ENCODE results near the gene HNRNPD.
"Not testable (repeated sequence)": the region's sequence is repeated elsewhere in the genome, so short reads cannot be mapped to it uniquely, and the experiment has no call there.

The HNRNPD gene, protein sequence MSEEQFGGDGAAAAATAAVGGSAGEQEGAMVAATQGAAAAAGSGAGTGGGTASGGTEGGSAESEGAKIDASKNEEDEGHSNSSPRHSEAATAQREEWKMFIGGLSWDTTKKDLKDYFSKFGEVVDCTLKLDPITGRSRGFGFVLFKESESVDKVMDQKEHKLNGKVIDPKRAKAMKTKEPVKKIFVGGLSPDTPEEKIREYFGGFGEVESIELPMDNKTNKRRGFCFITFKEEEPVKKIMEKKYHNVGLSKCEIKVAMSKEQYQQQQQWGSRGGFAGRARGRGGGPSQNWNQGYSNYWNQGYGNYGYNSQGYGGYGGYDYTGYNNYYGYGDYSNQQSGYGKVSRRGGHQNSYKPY

DNA sequence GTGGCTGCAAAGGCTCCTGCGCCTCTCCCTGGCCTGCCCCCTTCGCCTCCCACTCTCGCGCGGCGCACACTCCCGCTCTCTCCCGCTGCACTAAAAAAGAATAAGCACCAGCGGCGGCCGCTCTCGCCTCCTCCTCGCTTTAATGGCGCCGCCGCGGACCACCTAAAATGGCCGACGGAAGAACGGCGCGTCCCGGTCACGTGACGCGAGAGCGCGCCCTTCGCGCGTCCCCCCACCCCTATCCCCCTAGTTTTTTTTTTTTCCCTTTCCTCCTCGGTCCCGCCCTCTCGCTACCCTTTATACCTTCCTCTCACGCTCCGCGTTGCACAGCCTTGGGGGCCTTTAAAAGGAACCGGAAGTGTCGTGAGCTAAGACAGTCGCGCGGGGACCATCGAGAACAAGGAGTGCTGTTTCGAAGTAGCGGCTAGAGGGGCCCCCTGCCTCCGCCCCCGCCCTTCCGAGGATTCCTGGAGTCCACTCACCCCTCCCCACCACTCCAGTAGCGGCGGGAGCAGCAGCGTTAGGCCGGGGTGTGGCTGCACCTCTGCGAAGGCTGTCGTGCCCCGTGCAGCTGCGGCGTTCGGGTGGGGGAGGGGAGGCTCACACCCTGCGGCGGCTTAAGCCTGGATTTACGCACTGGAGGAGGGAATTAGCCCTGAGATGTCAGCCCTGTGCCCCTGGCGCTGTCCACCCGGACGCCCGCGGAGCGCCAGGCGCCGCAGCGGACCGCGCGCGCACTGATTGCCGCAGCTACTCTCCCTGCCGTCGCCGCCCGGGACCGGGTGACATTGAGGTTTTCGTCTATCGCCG is at the start of gene HNRNPD:
HNRNPD (minus strand) TSS at position 176 of the 810 bp plus-strand sequence. CDS start 313 bp downstream, outside the sequence.
- DNase-seq: peak; percentile 99

DNA sequence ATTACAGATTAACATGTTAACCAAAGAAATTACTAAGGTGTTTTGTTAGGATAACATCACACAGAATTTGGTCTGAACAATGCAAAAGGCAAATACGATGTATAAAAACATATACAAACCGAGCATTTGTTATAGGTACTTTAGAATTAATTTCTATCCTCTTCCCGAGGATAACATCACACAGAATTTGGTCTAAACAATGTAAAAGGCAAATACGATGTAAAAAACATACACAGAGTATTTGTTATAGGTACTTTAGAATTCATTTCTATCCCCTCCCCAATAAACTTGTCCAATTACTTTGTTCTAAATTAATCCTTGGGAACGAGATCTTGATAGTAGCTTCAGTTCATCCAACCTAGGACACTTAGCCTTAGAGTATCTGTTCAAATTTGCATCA is 48.8 kb upstream of the HNRNPD start:
- DNase-seq: no peak

DNA sequence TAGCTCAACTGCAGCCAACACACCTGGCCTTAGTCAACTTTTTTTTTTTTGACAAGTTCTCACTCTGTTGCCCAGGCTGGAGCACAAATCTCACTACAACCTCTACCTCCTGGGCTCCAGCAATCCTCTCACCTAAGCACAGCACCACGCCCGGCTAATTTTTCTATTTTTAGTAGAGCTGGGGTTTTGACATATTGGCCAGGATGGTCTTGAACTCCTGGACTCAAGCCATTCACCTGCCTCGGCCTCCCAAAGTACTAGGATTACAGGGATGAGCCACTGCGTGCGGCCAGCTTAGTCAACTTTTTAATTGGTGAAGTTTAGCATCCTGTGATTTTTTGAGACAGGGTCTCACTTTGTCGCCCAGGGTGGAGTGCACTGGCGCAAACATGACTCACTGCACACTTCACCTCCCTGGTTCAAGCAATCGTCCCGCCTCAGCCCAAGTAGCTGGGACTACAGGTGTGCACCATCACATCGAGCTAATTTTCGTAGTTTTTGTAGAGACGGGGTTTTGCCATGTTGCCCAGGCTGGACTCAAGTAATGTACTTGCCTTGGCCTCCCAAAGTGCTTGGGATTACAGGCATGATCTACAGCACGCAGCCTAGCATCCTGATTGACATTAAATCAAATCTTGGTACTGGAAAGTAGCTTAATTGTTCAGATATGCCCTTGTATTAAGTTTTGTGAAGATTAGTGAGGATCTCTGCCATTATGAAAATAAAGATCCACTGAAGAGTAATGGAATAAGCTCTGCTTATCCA is 48.2 kb upstream of the HNRNPD start:
- DNase-seq: no peak

DNA sequence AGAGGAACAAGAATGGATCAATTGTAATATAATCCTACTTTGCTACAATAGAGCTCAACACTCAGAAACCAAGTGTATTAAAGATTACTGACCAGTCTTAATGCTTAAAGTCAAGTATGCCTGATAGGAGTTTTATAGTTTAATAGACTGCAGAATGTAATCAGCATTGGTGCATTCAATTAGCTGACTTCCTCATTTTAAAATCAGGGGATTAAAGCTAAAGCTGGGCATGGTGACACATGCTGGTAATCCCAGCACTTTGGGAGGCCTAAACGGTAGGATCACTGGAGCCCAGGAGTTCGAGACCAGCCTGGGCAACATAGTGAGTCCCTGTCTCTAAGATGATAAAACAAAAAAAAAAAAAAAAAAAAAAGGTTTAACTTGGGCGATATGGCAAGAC is 45.7 kb upstream of the HNRNPD start:
- no peak for DNase-seq

DNA sequence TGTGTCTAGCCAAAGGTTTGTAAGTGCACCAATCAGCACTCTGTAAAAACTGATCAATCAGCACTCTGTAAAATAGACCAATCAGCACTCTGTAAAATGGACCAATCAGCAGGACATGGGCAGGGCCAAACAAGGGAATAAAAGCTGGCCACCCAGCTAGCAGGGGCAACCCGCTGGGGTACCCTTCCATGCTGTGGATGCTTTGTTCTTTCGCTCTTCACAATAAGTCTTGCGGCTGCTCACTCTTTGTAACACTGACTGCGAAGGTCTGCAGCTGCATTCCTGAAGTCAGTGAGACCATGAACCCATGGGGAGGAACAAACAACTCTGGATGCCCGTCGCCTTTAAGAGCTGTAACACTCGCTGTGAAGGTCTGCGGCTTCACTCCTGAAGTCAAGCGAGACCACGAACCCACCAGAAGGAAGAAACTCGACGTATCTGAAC is 42.2 kb upstream of the HNRNPD start:
- no peak for DNase-seq

DNA sequence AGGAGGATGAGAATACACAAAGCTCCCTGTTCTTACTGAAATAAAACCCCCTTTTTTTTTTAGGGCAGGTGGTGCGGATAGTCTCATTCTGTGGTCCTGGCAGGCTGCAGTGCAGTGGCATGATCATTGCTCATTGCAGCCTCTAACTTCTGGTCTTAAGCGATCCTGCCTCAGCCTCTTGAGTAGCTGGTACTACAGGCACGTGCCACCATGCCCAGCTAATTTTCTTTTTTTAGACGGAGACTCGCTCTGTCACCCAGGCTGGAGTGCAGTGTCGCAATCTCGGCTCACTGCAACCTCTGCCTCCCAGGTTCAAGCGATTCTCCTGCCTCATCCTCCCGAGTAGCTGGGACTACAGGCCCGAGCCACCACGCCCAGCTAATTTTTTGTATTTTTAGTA is 41.3 kb upstream of the HNRNPD start:
- not testable (repeated sequence) for DNase-seq

DNA sequence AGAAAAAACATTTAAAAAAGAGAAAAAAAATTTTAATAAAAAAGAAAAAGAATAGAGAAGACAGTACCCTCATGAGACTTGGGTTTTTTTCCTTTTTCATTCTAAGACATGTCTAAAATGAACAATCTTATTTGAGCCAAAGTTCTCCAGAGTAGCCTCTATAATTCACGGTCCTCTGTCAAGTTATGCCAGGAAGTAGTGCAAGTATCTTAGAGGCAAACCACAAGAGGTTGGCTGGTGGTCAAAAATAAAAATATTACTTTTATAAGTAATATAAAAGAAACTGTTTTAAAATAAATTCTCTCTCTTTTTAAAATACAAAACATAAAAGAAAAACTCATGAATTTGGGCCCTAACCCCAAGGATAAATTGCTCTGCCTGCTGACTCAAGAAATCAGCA is 29.9 kb upstream of the HNRNPD start:
- no peak for DNase-seq

DNA sequence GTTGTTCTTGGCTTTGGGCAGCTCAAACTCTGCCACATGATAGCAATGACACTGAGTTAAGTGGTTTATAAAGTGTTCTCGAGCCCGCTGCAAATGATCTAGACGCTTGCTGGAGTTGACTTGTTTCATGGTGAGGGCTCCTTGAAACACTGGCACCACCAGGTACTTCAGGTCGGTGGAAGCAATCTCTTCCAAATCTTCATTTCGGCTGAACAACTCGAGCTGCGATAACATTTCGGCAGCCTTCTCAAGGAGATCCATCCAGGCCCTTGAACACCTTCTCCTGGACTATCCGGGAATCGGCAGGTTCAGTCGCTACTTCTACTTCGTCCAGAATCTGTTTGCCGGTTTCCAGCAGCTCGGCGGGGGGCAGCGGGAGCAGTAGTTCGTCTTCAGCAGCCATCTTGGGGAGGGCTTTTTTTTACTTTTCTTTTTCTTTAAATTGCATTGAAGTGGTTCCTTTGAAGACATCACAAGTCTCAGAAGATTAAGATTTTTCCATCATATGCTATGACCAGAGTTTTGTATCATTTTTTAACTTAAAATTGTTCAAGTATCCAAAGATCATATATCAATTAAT is 28.5 kb upstream of the HNRNPD start:
- DNase-seq: peak; percentile 87

DNA sequence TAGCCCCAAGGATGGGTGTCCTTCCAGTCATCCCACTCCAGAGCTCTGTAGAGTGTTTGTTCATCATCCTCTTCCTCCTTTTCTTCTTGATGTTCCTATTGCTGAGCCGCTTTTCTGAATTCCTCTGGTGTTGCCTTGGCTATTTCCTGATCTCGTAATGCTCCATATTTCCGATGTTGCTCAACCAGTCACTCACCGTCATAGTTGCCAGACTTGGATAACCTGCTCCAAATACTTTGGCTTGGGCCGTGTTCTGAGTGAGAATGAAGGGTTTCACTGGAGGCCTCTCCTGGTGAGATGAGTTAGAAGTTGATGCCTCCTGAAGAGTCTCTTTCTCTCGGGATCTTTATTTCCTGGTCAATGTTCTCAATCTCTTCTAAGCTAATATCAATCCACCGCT is 27.8 kb upstream of the HNRNPD start:
- DNase-seq: no peak

DNA sequence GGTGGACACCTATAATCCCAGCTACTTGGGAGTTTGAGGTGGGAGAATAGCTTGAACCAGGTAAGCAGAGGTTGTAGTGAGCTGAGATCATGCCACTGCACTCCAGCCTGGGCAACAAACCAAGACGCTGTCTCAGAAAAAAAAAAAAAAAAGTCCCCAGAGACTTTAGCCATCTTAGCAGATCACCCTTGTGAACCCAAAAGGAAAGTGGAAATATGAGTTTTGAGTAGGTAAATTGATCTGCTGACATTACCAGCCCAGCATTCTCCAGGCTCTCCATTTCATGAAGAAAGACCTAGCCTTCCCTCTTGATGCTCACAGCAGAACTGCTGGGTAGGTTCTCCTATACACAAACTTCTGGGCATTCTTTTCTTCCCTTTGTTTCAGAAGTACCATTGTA is 24.5 kb upstream of the HNRNPD start:
- peak; percentile 70 for DNase-seq

DNA sequence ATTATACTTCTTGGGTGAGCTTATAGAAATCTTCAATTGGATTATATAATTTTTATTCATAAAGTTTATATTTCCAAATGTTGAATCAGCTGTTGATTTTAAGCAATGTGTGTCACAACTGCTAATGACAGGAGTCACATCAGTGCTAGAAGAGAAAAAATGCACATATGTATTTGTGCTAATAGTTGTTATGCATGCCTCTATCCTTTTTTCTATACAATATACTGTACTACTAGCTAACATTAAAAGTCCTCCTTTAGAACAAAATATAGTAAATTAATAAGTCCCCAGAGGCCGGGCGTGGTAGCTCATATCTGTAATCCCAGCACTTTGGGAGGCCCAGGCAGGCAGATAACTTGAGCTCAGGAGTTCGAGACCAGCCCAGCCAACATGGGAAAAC is 23.7 kb upstream of the HNRNPD start:
- DNase-seq: no peak

DNA sequence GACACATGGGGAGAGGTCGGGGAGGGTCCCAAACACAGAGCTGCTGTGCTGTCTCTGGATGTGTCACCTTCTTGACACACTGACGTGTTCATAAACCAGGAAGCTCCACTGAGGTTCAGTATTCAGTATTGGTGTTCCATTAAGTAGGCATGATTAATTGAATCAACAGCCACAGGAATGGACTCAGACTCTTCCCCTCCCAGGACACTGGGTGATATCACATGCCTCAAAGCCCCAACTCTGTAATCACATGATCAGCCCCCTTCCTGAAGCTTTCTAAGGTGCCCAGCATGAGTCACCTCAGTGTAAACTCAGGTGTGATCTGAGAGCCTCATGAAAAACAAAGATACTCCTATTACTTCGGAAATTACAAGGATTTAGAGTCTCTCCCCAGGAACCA is 21.1 kb upstream of the HNRNPD start:
- no peak for DNase-seq

DNA sequence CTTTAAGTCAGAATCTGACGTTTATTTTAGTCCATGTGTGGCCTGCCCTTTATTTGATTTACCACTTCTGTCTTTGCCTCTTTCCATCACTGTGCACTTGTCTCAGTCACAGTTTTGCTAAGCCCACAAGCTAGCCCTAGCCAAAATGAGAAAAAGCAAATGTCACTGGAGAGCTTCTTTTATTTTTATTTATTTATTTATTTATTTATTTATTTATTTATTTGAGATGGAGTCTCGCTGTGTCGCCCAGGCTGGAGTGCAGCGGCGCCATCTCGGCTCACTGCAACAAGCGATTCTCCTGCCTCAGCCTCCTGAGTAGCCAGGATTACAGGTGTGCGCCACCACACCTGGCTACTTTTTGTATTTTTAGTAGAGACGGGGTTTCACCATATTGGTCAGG is 16.3 kb upstream of the HNRNPD start:
- DNase-seq: not testable (repeated sequence)

DNA sequence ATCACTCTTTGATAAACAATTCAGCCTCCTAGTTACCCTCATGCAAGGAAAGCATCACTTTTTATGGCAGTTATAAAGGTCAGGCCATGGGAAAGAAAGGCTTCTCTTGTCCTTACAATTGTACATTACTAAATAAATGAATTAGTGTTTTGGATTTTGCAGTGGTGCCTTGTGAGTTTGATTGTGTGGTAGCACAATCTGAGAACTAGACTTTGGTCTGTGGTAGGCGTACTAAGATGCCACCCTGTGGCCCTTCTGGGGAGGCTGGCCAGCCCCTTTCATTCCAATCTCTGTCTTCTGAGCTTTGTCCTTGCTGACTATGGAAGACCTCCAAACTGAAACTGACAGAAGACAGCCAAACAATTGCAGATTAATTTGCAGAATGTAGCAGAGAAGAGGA is 14.6 kb upstream of the HNRNPD start:
- DNase-seq: no peak

DNA sequence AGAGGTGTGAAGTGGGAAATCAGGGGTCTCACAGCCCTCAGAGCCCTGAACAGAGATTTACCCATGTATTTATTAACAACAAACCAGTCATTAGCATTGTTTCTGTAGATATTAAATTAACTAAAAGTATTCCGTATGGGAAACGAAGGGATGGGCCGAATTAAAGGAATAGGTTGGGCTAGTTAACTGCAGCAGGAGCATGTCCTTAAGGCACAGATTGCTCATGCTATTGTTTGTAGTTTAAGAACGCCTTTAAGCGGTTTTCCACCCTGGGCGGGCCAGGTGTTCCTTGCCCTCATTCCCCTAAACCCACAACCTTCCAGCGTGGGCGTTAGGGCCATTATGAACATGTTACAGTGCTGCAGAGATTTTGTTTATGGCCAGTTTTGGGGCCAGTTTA is 12.5 kb upstream of the HNRNPD start:
- not testable (repeated sequence) for DNase-seq

DNA sequence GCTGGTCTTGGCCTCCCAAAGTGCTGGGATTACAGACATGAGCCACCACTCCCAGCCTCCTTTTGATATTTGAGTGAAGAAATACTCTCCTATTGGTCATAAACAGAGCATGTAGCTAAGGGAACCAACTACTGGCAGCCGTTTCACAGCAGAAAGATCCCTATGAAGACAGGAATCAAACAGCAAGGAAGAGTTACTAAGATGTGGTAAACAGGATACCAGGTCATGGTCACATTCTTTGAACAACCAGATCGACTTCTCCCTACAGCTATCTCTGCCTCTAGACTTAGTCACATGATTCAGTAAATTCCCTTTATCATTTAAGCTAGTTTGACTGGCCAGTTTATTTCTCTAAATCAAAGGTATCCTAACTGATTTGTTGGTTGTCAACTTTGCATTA is 9.0 kb upstream of the HNRNPD start:
- DNase-seq: no peak

DNA sequence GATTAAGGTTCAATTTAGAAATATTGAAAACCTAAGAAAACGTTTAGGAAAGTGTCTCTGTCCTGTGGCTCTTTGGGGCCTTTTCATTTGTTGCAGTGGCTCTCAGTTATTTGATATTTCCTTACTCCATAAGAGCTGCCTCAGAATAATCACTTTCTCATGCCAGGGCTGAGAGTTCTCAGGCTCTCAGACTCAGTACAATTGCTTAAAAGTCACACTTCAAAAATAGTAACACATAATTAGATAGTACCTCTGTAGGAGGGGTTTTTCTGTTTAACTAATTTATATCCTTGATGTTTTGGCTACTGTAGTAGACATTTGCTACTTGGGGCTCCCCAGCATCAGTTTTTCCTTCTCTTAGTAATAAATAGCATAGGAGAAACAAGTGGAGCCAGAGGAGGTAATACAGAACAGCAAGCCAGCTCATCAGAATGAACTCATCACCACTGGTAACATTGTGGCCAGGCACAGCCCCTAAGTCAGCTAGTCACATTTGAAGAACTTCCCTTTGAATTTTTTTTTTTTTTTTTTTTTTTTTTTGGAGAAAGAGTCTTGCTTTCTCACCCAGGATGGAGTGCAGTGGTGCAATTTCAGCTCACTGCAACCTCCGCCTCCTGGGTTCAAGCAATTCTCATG is 8.0 kb upstream of the HNRNPD start:
- no peak for DNase-seq

DNA sequence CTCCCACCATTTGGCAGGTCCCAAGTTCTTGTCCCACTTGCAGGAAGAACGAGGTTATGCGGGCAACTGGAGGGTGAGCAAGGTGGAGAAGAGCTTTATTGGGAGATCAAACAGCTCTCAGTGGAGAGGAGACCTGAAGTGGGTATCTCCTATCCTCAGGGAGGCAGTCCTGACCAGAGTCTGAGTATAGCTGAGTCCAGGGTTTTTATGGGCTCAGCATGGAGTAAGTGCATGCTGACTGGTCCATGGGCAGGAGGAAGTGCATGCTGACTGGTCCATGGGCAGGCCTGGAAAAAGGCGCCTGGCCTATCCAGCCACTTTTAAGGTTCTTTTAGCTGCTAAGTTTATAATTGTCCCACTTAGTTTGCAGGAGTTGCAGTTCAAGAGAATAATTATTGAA is 7.4 kb upstream of the HNRNPD start:
- no peak for DNase-seq

DNA sequence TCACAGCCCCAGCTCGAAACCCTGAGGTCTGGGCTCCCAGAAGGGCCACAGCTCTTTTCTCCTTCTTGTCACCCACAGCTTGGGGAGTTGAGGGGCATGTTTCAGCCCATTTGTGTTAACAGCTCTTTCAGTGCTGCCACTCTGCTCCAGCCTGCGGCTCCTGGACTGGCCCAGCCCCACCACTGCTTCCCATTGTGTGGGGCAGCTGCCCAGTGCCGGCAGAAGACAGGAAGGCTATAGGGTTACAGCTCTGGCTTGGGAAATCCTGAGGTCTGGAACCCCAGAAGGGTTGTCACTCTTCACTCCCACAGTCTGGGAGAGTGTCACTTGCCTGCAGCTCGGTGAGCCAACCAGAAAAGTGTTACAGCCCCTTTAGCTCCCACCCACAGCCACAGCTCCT is 7.0 kb upstream of the HNRNPD start:
- DNase-seq: no peak

DNA sequence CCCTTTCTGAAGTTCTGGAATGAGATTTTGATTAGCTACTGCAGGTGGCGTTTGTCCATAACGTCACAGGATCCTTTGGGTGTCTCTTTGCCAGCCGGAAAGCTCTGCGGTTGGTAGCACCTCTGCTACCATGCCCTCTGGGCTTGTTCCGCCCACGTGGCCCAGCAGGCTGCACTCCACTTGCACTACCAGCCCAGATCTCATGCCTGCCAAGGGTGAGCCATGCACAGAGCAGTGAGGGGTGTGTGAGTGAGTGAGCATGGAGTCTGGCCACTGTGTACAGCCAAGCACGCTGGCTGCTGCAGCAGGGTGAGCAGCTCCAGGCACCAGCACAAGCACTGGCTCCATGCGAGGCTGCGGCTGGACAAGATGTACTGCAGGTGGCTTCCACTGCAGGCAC is 6.6 kb upstream of the HNRNPD start:
- DNase-seq: no peak

DNA sequence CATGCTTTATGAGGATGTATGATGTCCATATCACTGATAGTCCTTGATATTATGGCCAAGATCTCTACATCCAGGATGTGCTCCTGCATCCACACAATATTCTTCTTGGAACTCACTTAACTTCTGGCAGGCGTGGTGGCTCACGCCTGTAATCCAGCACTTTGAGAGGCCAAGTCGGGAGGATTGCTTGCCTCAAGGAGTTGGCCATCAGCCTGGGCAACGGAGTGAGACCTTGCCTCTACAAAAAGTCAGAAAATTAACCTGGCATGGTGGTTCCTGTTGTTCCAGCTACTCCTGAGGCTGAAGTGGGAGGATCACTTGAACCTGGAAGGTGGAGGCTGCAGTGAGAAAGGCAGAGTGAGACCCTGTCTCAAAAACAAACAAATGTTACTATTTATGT is 2.3 kb upstream of the HNRNPD start:
- peak; percentile 7 for DNase-seq

DNA sequence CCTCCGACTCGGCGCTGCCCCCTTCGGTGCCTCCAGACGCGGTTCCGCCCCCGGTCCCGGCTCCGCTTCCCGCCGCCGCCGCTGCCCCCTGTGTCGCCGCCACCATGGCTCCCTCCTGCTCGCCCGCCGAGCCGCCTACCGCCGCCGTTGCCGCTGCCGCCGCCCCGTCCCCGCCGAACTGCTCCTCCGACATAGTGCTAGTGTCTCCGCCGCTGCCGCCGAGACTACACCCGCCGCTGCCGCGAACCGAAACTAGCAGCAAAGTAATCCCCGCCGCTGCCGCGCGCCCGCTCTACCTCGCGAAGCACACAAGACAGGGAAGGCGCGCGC is 340 bp downstream of the HNRNPD start:
- no peak for DNase-seq
